HFF-Myc (cell line): ENCODE measurements around the gene RNF8.

ENCODE experiments used
- DNase-seq: peaks from one replicate; pipeline ENCODE4 v3.0.0-alpha.2; 2011; ENCODE audit warnings: low read depth; ENCODE audit errors: extremely low read depth
- H3K4me3 ChIP-seq: replicated peaks from 2 replicates; pipeline ENCODE4 v1.5.1; 2011; ENCODE audit warnings: low read depth, mild to moderate bottlenecking, control low read depth, low read length
- TF ChIP-seq, protein P1 (sequence below): IDR thresholded peaks from 2 replicates; pipeline ENCODE4 v1.5.1; 2012; ENCODE audit warnings: mild to moderate bottlenecking, low read depth, low read length, control low read depth; ENCODE audit errors: missing control alignments

RNF8 gene

DNA sequence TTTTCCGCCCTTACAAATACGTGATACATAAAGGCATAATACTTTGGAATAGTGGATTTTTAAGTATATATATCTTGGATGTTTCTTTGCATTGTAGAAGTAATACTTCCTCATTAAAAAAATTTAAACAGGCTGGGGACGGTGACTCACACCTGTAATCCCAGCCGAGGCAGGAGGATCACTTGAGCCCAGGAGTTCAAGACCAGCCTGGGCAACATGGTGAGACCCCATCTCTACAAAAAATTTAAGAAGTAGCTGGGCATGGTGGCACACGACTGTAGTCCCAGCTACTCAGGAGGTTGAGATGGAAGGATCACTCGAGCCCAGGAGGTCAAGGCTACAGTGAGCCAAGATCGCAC, 38.6 kb upstream of the RNF8 start:
- no peak overlapping the region for H3K4me3 ChIP-seq
- TF ChIP-seq, protein P1, sequence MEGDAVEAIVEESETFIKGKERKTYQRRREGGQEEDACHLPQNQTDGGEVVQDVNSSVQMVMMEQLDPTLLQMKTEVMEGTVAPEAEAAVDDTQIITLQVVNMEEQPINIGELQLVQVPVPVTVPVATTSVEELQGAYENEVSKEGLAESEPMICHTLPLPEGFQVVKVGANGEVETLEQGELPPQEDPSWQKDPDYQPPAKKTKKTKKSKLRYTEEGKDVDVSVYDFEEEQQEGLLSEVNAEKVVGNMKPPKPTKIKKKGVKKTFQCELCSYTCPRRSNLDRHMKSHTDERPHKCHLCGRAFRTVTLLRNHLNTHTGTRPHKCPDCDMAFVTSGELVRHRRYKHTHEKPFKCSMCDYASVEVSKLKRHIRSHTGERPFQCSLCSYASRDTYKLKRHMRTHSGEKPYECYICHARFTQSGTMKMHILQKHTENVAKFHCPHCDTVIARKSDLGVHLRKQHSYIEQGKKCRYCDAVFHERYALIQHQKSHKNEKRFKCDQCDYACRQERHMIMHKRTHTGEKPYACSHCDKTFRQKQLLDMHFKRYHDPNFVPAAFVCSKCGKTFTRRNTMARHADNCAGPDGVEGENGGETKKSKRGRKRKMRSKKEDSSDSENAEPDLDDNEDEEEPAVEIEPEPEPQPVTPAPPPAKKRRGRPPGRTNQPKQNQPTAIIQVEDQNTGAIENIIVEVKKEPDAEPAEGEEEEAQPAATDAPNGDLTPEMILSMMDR, result no peak
- no peak for DNase-seq

DNA sequence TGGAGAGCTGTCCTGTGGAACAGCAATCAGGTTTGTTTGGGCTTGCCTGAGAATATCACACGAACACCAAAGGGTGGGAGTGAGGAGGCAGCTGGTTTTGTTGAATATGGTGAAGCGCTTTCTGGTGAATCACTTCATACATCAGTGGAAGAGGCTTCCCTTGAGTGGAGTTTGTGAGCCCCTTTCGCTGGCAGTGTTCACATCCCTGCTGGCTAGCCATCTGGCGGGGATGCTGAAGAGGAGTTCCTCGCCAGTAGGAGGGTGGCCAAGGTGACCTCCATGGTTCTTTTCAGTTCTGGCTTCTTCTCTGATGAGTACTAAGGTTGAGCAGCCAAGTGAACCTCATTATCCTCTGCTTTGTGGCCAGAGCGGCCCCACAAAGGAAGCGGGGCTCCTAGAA, 37.7 kb upstream of the RNF8 start:
- DNase-seq, result no peak

DNA sequence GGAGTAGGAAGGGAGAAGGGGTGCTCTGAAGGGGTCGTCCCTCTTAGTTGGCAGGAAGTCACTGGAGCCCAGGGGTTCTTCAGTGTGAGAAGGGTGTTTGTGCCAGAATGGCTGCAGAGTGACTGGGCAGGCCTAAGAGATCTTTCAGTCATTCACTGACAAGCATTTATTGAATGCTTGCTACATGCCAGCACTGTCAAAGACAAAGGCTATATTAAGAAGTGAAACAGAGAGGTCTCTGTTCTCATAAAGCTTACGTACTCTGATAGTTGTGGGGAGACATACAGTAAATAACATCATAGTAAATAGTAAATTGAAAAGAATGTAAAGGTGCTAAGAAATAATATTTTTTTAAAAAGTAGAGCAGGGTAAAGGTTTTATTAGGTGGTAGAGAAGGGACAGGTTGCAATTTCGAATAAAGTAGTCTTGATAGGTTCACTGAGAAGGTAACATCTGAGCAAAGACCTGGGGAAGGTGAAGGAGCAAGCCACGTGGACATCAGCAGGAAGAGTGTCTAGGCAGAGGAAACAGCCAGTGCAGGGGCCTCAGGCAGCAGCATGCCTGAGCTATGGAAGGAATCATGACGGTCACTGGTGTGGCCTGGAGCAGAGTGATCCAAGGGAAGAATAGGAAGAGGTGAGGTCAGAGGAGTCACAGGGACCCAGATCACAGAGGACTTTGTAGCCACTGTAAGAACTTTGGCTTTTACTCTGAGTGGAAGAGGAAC, 36.3 kb upstream of the RNF8 start:
- DNase-seq, result no peak
- TF ChIP-seq, protein P1, result no peak
- H3K4me3 ChIP-seq, result no peak overlapping the region

More for the DNA sequence above, 37.7 kb upstream of the RNF8 start:
- TF ChIP-seq, protein P1, result no peak
- H3K4me3 ChIP-seq, result no peak overlapping the region

DNA sequence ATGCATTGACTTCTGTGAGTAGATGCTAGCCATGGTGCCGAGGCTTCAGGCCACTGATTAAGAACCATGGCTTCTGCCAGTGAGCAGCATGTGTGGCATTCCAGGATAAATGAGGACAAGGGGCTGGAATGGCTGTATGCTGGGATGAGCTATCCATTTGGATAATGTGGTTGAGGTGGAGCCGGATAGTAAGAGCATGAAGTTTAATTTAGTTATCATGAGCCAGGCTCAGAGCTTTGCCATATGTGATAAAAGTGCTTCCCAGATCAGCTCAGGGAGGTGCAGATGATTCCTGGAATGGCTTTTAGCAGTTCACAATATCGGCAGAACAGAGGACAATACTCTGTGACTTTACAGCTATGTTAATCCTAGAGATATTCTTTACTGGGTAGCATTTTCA, 34.6 kb upstream of the RNF8 start:
- H3K4me3 ChIP-seq, result no peak overlapping the region
- DNase-seq, result no peak
- TF ChIP-seq, protein P1, result no peak

DNA sequence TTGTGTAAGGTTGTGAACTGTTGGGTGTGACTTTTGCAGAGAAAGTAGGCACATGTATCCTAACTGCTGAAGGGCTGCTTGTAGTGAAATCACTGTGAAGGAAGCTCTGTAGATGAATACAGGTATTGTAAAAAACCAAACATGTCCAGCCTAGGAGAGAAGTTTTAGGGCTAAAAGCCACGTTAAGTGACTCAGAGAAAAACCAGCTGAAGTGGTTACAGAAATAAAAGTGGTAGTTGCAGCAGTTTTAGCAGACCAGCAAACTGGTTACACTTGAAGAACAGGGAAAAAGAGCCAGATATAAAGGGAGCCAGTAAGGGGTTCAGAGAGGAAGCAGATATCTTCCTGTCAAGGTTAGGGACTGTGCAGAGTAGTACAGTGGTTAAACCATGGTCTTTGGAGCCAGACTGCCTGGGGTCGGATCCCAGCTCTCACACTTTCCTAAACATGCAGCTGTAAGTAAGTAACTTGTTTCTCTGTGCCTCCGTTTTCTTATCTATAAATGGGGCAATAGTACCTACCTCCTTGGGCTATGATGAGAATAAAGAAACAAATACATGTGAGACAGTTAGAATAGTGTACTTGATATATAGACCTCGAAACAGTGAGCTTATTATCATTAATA, 33.8 kb upstream of the RNF8 start:
- TF ChIP-seq, protein P1, result no peak
- H3K4me3 ChIP-seq, result no peak overlapping the region
- DNase-seq, result no peak

DNA sequence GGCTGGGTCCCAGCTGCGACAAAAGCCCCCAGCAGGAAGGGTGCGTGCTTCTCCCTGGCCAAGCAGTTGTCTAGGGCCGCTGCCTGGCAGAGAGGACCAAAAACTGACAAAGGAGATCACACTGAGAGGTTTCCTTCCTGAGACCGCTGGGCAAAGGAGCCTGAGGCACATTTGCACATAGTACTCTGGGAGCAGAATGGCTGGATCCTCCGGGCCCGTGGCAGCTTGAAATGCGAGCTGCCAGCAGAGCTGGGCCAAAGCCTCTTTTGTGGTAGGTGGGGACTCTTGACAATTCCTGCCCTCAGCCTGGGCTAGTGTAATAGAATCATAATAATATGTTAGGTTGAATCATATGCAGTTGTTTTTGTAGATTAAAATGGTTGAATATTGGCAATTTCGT, 33.1 kb upstream of the RNF8 start:
- no peak for DNase-seq
- H3K4me3 ChIP-seq, result no peak overlapping the region
- TF ChIP-seq, protein P1, result no peak
